ENCODE results near the gene CS.
"Not testable (repeated sequence)": the region's sequence is repeated elsewhere in the genome, so short reads cannot be mapped to it uniquely, and the experiment has no call there.

Gene CS

DNA sequence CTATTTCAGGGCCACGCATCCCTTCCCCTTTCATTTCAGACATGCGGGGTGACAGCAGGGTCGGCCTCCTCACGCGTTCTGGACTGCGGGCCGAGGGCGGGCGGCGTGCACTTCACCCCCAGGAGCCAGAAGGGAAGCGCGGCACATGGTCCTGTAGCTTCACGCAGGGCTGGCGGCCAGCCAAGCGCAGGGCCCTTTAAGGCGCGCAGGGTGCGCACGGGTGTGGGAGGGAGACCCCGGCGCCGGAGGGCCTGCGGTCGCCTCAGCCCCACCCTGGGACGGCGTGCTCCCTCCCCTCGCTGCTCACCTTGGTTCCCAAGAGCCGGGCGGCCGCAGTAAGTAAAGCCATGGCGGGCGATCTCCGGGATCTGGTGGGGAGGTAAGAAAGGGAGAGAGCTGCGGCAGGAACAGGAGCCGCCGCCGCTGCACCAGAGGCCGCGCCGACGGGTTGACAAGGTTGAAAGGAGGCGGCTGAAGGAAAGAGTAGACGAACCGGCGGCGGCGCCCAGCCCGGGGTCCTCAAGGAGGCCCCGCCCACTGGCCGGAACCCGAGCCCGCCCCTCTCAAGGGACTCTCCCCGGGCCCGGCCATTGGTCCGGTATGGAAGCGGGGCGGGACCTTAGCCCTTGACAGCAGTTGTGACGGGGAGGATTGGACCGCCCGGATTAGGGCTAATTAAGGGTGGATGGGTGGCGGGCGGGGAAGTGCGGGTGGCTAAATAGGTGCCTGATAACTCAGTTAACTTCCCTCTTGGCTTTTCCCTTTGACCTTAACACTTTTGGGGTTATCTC lies at the start of gene CS:
CS (minus strand) TSS at position 478 of the 791 bp plus-strand sequence; CDS start at position 349, 129 bp downstream.
- peak; percentile 93 to 94 for DNase-seq (ENCODE audit: low read depth in 2 of 2)

DNA sequence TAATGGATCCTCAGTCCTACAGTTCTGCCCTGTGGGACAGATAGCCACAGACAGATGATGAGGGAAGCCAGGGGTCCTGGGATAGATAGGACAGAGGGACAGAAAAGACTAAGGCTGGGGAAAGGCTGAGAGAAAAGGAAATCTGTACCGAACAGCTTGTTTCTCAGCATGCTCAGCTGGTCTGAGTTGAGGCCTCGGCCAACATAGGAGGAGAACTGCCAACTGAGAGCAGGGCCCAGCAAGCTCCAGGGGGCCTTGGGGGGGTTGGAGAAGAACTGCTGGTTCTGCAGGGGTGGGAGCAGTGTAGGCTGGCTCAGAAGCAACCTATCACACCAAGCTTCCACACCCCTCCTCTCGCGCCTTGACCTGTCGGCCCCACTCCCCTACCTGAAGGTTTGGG lies 48.6 kb upstream of the CS start:
- no peak for DNase-seq (ENCODE audit: low read depth in 2 of 2)

DNA sequence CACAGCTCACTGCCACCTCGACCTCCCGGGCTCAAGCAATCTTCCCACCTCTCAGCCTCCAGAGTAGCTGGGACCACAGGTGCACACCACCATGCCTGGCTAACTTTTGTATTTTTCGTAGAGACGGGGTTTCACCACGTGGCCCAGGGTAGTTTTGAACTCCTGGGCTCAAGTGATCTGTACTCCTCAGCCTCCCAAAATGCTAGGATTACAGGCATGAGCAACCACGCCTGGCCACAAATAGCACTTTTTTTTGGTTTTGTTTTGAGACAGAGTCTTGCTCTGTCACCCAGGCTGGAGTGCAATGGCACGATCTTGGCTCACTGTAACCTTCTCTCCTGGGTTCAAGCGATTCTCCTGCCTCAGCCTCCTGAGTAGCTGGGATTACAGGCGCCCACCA lies 47.1 kb upstream of the CS start:
- not testable (repeated sequence) for DNase-seq (ENCODE audit: low read depth in 2 of 2)

GRCh38 chr12:56346675-56347074 lies 46.5 kb upstream of the CS start:
- no peak for DNase-seq (ENCODE audit: low read depth in 2 of 2)

DNA sequence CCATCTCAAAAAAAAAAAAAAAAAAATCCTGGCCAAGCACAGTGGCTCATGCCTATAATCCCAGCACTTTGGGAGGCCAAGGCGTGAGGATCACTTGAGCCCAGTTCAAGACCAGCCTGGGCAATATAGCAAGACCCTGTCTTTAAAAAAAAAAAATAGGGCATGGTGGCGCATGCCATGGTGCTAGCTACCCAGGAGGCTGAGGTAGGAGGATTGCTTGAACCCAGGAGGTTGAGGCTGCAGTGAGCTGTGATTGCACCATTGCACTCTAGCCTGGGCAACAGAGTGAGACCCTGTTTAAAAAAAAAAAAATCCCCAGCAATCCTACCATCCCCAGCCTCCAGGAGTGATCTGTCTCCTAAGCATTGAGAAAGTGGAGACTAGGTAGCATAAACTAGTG lies 42.2 kb upstream of the CS start:
- DNase-seq (ENCODE audit: low read depth in 2 of 2), result not testable (repeated sequence)

GRCh38 chr12:56341616-56342015 lies 41.5 kb upstream of the CS start:
- DNase-seq (ENCODE audit: low read depth in 2 of 2), result no peak

- no peak for DNase-seq (ENCODE audit: low read depth in 2 of 2)
These were observed 39.0 kb upstream of the CS start for GRCh38 chr12:56339158-56339422.

- peak; percentile 54 to 63 for DNase-seq (ENCODE audit: low read depth in 2 of 2)
These were observed 38.4 kb upstream of the CS start, which contains the start of gene IL23A for GRCh38 chr12:56338308-56339157. IL23A (plus strand) TSS chr12:56338884; CDS start chr12:56339045, 161 bp downstream.

DNA sequence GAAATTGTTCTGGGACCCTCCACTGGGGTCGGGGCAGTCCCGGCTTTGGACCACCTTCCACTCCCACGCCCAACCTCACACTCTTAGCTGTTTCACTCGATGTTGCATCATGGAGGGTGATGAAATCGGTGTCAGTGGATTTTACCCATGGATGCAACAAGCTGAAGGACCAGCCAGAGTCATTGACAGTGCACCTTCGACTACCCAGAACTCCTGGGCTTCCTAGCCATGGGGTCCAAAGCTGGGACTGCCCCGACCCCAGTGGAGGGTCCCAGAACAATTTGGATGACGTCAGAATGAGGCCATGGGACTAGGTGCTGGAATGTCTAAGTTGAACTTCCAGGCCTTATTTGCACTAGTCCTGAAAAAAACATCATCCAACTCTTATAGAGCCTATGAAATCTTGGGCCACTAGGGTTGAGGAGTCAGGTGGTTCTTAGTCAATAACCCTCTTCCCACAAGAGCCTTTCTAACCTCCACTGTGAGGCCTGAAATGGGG lies 37.7 kb upstream of the CS start:
- no peak for DNase-seq (ENCODE audit: low read depth in 2 of 2)

GRCh38 chr12:56336361-56337167 lies 36.4 kb upstream of the CS start:
- DNase-seq (ENCODE audit: low read depth in 2 of 2), result no peak

GRCh38 chr12:56335527-56335926 lies 35.4 kb upstream of the CS start:
- not testable (repeated sequence) for DNase-seq (ENCODE audit: low read depth in 2 of 2)

DNA sequence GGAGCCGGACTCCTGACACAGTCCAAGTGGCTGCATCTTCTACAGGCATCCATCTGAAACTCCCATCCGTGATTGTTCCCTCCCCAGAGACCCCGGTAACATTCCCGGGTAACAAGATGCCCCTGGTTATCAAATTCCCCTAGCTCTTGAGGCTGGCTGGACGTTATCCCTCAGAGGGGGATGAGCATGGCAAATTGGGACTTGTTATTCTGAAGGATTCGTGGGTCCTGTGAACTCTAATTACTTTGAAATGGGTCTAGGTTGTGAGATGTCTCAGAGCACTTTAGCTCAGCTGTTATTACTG lies 34.3 kb upstream of the CS start:
- no peak for DNase-seq (ENCODE audit: low read depth in 2 of 2)

GRCh38 chr12:56333679-56334489 lies 33.8 kb upstream of the CS start, which contains the start of gene PAN2:
PAN2 (minus strand) TSS chr12:56334000; CDS start chr12:56333094, 906 bp downstream.
- peak; percentile 83 to 86 for DNase-seq (ENCODE audit: low read depth in 2 of 2)

DNA sequence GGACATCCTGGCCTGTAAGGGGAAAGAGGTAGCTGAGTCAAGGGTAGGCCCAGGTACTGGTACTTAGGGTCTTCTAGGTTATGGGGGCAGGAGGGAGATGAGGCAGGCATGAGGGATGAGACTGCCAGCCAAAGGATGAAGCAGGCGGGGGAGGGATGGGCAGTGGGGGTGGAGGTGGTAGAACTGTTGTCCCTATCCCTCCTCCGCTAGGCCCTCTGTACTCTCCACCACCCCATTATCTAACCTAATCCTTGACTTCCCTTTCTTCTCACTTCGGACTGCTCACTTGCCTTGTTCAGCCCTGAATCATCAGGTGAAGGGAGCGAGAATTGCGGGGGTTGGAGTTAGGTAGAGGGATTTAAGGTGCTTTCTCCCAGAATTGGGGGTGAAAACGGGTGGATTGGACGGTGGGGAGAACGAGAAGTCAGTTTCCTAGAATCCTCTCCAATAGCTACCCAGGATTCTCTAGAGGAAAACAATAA lies 33.1 kb upstream of the CS start:
- DNase-seq (ENCODE audit: low read depth in 2 of 2), result no peak

DNA sequence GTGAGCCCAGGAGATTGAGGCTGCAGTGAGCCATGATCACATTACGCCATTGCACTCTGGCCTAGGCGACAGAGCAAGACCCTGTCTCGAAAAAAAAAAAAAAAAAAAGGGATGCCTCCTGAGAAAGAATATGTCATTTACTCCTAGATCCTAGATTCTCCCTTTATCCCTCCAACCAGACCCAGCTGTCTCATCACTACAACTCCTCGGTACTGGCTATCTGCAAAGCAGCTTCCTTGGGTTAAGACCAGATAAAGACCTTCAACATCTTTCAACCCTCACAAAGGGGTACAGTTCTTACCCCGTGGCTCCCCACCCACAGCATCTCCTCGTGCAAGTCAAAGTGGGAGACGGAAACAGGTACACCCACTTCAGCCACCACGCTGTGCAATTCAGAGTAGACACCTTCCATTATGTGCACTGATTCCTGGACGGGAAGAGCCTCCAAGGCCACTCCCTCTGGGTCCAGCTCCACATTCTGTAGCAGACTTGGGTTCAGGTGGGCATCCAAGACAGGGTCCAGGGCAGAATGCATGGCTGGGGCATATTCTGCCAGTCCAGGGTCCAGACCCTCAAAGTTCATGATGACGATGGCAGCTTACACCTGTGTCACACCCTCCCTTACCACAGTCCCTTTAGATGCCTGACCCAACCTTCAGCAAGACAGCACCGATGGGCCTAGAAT lies 32.5 kb upstream of the CS start:
- DNase-seq (ENCODE audit: low read depth in 2 of 2), result no peak

- no peak for DNase-seq (ENCODE audit: low read depth in 2 of 2)
These were observed 30.9 kb upstream of the CS start for GRCh38 chr12:56330936-56331490.

GRCh38 chr12:56326533-56326932 lies 26.4 kb upstream of the CS start:
- DNase-seq (ENCODE audit: low read depth in 2 of 2), result no peak

DNA sequence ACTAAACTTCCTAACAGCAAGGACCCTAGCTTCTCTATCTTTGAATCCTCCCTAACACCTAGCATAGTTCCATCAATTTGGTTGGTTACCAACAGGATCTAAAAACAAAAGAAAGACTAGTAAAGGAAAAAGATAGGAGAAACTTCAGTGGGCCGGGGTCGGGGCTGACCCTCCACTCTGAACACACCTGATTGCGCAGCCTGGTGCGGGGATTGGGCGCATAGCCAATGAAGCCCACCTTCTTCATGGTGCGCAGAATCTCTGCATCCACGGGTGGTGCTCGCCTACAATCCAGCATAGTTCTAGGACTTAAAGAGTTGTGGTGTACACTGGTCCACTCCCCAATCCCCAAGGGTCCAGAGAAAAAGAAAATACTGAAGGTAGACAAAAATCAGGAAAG lies 26.0 kb upstream of the CS start:
- DNase-seq (ENCODE audit: low read depth in 2 of 2), result no peak

- no peak for DNase-seq (ENCODE audit: low read depth in 2 of 2)
These were observed 24.1 kb upstream of the CS start for GRCh38 chr12:56324206-56324605.

GRCh38 chr12:56321610-56322009 lies 21.5 kb upstream of the CS start:
- DNase-seq (ENCODE audit: low read depth in 2 of 2), result not testable (repeated sequence)
